K562 (cell line): ENCODE data around the gene UBQLNL. TPM values are rescaled to one million over a fixed set of nuclear protein-coding genes. Genes with fewer than 3 reads are reported as not detected.

Source experiments
- ARID1B ChIP-seq: fragments of 450-650 bp; IDR thresholded peaks from 2 replicates; pipeline ENCODE4 v1.6.1; 2016; ENCODE audit warnings: antibody characterized with exemption, mild to moderate bottlenecking, inconsistent platforms
- ASH1L ChIP-seq: fragments of 450-650 bp; IDR thresholded peaks from 2 replicates; pipeline ENCODE4 v1.6.1; 2018; ENCODE audit warnings: borderline replicate concordance, mild to moderate bottlenecking, low read depth; ENCODE audit not compliant: partially characterized antibody
- FOS ChIP-seq: IDR thresholded peaks from 3 replicates; pipeline ENCODE4 v1.6.1; 2011; ENCODE audit not compliant: insufficient read length; ENCODE audit errors: extremely low read depth
- FOSL1 ChIP-seq: fragments of 200-800 bp; sonication (Bioruptor generic); conservative IDR thresholded peaks from 2 replicates; pipeline ENCODE4 v1.6.1; 2016; ENCODE audit warnings: missing genetic modification characterization, missing compliant biosample characterization
- MTA1 ChIP-seq: fragments of 450-650 bp; IDR thresholded peaks from 2 replicates; pipeline ENCODE4 v1.6.1; 2017; ENCODE audit warnings: borderline replicate concordance
- MXI1 ChIP-seq: IDR thresholded peaks from 2 replicates; pipeline ENCODE4 v1.6.1; 2011; ENCODE audit warnings: low read depth, mild to moderate bottlenecking, improper control_type of control experiment, low read length
- POLR3A ChIP-seq: IDR thresholded peaks from 2 replicates; pipeline ENCODE4 v1.6.1; 2011; ENCODE audit warnings: borderline replicate concordance, mild to moderate bottlenecking, moderate library complexity; ENCODE audit not compliant: insufficient read length, insufficient read depth; ENCODE audit errors: extremely low read depth
- RBM17 ChIP-seq: fragments of 200-400 bp; formaldehyde crosslinking; IDR thresholded peaks from 2 replicates; pipeline ENCODE4 v1.6.1; 2017; ENCODE audit warnings: low read depth, mild to moderate bottlenecking, low read length, borderline replicate concordance
- SMARCE1 ChIP-seq: fragments of 450-650 bp; IDR thresholded peaks from 2 replicates; pipeline ENCODE4 v1.7.1; 2016; ENCODE audit warnings: mild to moderate bottlenecking
- TAF1 ChIP-seq: IDR thresholded peaks from 2 replicates; pipeline ENCODE4 v1.6.1; 2011; ENCODE audit warnings: mild to moderate bottlenecking, low read length, moderate library complexity; ENCODE audit not compliant: insufficient read depth, control insufficient read depth, severe bottlenecking; ENCODE audit errors: extremely low read depth
- ZEB2 ChIP-seq: fragments of 450-650 bp; IDR thresholded peaks from 2 replicates; pipeline ENCODE4 v1.6.1; 2016
- ZNF121 ChIP-seq: sonication (generic); formaldehyde crosslinking; conservative IDR thresholded peaks from 2 replicates; pipeline ENCODE4 v1.8.0; 2022; ENCODE audit warnings: missing genetic modification reagents
- ZNF134 ChIP-seq: fragments of 250-450 bp; sonication (Bioruptor Pico); conservative IDR thresholded peaks from 2 replicates; pipeline ENCODE4 v1.4.0; 2020
- polyA plus RNA-seq, 8 experiments: library from polyadenylated mRNA; depleted of rRNA in 4 of 8; stranded (reverse) in 5 of 8; unstranded in 3 of 8; fragments of >200 nt; fragmentation: Nextera tagmentation in 2 of 8; fragmentation: Illumina TruSeq in 1 of 8; extraction: Ambion mirVana in 2 of 8; extraction: Trizol in 1 of 8; gene quantifications; 2 replicates each; pipeline versions ENCODE4 v1.2.1 to v1.2.3, GENCODE V29; 2011 to 2014; ENCODE audit warnings: inconsistent platforms in 1 of 8, missing spikeins in 1 of 8
- total RNA-seq, 7 experiments: library from RNA; depleted of rRNA in 6 of 7; stranded (reverse); fragments of >200 nt in 6 of 7; fragmentation: Illumina TruSeq in 2 of 7; extraction: Trizol in 2 of 7; gene quantifications; 2 replicates each; pipeline versions ENCODE4 v1.2.1 to v1.2.3, GENCODE V29; 2011 to 2021; ENCODE audit warnings: low replicate concordance in 1 of 7
- TF ChIP-seq, protein P1 (sequence below), 2 experiments: fragments of 450-650 bp; formaldehyde crosslinking in 1 of 2; IDR thresholded peaks; 2 replicates each; pipeline versions ENCODE4 v1.4.0 to v1.6.1; 2014 to 2020; ENCODE audit warnings: mild to moderate bottlenecking in 2 of 2, borderline replicate concordance in 1 of 2, low read depth in 1 of 2
- TF ChIP-seq, protein P2 (sequence below): fragments of 450-650 bp; formaldehyde crosslinking; IDR thresholded peaks from 2 replicates; pipeline ENCODE4 v1.4.0; 2020; ENCODE audit warnings: mild to moderate bottlenecking, moderate library complexity
- TF ChIP-seq, protein P3 (sequence below): fragments of 250-450 bp; sonication (Bioruptor Pico); IDR thresholded peaks from 2 replicates; pipeline ENCODE4 v1.8.0; 2021; ENCODE audit warnings: moderate library complexity, mild to moderate bottlenecking, inconsistent platforms
- TF ChIP-seq, protein P4 (sequence below), 3 experiments: fragments of 200-800 bp in 1 of 3; sonication (Bioruptor generic) in 1 of 3; sonication (generic) in 1 of 3; formaldehyde crosslinking in 1 of 3; IDR thresholded peaks; 2 replicates each; pipeline versions ENCODE4 v1.6.1 to v1.8.0; 2016 to 2022; ENCODE audit warnings: mild to moderate bottlenecking in 2 of 3, missing compliant biosample characterization in 2 of 3, missing genetic modification characterization in 2 of 3, missing genetic modification reagents in 1 of 3

UBQLNL gene
- total and polyA plus RNA-seq, 9 of the 15 experiments (the other 6 are each of a cell fraction or from before 2014, with no cell fraction given), result 0.07 to 0.27 (median 0.14) TPM

DNA sequence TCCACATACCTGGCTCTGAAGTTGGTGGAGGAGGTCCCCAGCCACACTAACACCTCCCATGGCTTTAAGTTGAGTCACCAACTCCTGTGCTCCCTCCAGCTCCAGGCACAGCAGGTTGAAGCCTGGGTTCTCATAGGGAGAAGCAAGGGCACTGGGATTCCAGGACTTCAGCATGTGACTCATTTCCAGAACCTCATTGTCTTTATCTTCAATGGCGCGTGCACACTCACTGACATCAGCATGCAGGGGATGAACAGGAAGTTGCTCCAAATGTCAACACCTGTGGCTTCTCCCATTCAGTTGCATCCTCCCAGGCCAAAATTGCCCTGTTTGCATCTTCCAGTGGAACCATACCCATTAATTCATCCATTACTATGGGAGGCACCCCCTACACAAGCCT is 5.8 kb upstream of the UBQLNL start (continued):
- TF ChIP-seq, protein P1, sequence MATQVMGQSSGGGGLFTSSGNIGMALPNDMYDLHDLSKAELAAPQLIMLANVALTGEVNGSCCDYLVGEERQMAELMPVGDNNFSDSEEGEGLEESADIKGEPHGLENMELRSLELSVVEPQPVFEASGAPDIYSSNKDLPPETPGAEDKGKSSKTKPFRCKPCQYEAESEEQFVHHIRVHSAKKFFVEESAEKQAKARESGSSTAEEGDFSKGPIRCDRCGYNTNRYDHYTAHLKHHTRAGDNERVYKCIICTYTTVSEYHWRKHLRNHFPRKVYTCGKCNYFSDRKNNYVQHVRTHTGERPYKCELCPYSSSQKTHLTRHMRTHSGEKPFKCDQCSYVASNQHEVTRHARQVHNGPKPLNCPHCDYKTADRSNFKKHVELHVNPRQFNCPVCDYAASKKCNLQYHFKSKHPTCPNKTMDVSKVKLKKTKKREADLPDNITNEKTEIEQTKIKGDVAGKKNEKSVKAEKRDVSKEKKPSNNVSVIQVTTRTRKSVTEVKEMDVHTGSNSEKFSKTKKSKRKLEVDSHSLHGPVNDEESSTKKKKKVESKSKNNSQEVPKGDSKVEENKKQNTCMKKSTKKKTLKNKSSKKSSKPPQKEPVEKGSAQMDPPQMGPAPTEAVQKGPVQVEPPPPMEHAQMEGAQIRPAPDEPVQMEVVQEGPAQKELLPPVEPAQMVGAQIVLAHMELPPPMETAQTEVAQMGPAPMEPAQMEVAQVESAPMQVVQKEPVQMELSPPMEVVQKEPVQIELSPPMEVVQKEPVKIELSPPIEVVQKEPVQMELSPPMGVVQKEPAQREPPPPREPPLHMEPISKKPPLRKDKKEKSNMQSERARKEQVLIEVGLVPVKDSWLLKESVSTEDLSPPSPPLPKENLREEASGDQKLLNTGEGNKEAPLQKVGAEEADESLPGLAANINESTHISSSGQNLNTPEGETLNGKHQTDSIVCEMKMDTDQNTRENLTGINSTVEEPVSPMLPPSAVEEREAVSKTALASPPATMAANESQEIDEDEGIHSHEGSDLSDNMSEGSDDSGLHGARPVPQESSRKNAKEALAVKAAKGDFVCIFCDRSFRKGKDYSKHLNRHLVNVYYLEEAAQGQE (IDR thresholded peaks at IDR 0.05; ENCODE audit: borderline replicate concordance), result no peak
- TF ChIP-seq, protein P1 (CRISPR knock-in tag; IDR thresholded peaks at IDR 0.05; ENCODE audit: low read depth), result no peak
- TF ChIP-seq SMARCE1 (no peak), POLR3A (no peak), ZNF121 (no peak), FOSL1 (tag) (peak; percentile 68), ASH1L (no peak), FOS (no peak), ZNF134 (CRISPR knock-in tag) (no peak), RBM17 (no peak), MTA1 (no peak), TAF1 (no peak), ZEB2 (peak; percentile 76; the same call in 1 of the 2 replicates), ARID1B (peak; percentile 39; the same call in 1 of the 2 replicates), MXI1 (no peak)
- TF ChIP-seq, protein P2, sequence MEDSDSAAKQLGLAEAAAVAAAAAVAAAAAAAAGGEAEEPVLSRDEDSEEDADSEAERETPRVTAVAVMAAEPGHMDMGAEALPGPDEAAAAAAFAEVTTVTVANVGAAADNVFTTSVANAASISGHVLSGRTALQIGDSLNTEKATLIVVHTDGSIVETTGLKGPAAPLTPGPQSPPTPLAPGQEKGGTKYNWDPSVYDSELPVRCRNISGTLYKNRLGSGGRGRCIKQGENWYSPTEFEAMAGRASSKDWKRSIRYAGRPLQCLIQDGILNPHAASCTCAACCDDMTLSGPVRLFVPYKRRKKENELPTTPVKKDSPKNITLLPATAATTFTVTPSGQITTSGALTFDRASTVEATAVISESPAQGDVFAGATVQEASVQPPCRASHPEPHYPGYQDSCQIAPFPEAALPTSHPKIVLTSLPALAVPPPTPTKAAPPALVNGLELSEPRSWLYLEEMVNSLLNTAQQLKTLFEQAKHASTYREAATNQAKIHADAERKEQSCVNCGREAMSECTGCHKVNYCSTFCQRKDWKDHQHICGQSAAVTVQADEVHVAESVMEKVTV (CRISPR knock-in tag), result no peak
- TF ChIP-seq, protein P3, sequence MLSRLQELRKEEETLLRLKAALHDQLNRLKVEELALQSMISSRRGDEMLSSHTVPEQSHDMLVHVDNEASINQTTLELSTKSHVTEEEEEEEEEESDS (CRISPR knock-in tag), result no peak
- TF ChIP-seq, protein P4, sequence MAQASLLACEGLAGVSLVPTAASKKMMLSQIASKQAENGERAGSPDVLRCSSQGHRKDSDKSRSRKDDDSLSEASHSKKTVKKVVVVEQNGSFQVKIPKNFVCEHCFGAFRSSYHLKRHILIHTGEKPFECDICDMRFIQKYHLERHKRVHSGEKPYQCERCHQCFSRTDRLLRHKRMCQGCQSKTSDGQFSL (CRISPR knock-in tag; IDR thresholded peaks at IDR 0.05), result no peak
- TF ChIP-seq, protein P4 (tag; IDR thresholded peaks at IDR 0.05), result no peak
